Ovary (tissue), 3 donors: ENCODE results near the gene SERPINB6.

Source experiments
- CTCF ChIP-seq, 3 donors: fragments of 450-650 bp in 2 of 3; fragments of 200-600 bp in 1 of 3; IDR thresholded peaks; one replicate each; pipeline versions ENCODE4 v1.5.1 to v1.8.0; 2016 to 2022; ENCODE audit warnings: antibody characterized with exemption in 3 of 3, mild to moderate bottlenecking in 1 of 3
- POLR2A ChIP-seq: fragments of 450-650 bp; IDR thresholded peaks from one replicate; pipeline ENCODE4 v1.6.1; 2017; ENCODE audit warnings: antibody characterized with exemption, mild to moderate bottlenecking, moderate library complexity
- donor health status: DM: no; HTN: no; CAD: no.

GRCh38 chr6:2993755-2994317 lies 22.5 kb upstream of the SERPINB6 start:
- TF ChIP-seq CTCF (IDR thresholded peaks at IDR 0.05) (no peak), POLR2A (no peak)
